KOPT-K1 (cell line): ENCODE results near the gene FAM170A.

Experiments used
- H3K27ac ChIP-seq: fragments of 200-600 bp; sonication (generic); 2 replicates; pipeline ENCODE4 v1.5.1; 2016; ENCODE audit warnings: antibody characterized with exemption, mild to moderate bottlenecking, low read depth, low read length; ENCODE audit not compliant: poor library complexity, severe bottlenecking
- H3K36me3 ChIP-seq: fragments of 200-600 bp; sonication (generic); 2 replicates; pipeline ENCODE4 v1.5.1; 2017; ENCODE audit warnings: antibody characterized with exemption, mild to moderate bottlenecking, low read length, moderate library complexity; ENCODE audit not compliant: insufficient read depth
- H3K9me3 ChIP-seq: fragments of 200-600 bp; sonication (generic); 2 replicates; pipeline ENCODE4 v1.5.1; 2017; ENCODE audit warnings: antibody characterized with exemption, low read length, mild to moderate bottlenecking; ENCODE audit not compliant: insufficient read depth, poor library complexity, severe bottlenecking

FAM170A gene

DNA sequence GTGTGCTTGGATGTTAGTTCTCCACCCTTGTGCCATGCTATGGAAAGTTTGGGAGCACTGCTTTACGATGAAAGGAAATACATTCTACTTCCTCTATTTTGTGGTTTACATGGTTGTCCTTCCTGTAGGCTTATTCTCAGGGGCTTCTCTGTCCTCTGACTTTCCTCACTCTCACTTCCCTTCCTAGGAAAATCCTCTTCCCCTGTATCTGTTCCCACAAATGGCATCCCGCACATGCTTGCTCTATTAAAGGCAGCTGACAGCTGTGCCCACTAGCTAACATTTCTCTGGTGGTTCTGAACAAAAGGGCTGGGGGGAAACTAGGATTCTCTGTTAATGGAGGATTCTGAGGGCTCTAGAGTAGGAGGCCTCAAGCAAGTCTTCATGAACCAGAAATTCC, 52.4 kb downstream of the FAM170A start:
- Histone ChIP-seq H3K27ac (no peak overlapping the region), H3K36me3 (no peaks in the 10 kb centered on the region), H3K9me3 (no peaks in the 10 kb centered on the region)

- no peak overlapping the region for H3K27ac ChIP-seq
- H3K9me3 ChIP-seq, result no peaks in the 10 kb centered on the region
- no peaks in the 10 kb centered on the region for H3K36me3 ChIP-seq
Observed at GRCh38 chr5:119682372-119682771, 53.0 kb downstream of the FAM170A start.
